Left ventricle myocardium inferior (tissue), 1 donor: Measurements from ENCODE around the gene WNT5A. TPM values are rescaled to one million over a fixed set of nuclear protein-coding genes. Genes with fewer than 3 reads are reported as not detected.

Experiments used
- DNase-seq: peaks from one replicate; pipeline ENCODE4 v3.0.0-alpha.2; 2020
- H3K27ac ChIP-seq: fragments of 200-600 bp; replicated peaks from 2 replicates; pipeline ENCODE4 v1.8.0; 2021
- H3K27me3 ChIP-seq: fragments of 200-600 bp; 2 replicates; pipeline ENCODE4 v1.8.0; 2021; ENCODE audit warnings: low read depth
- H3K36me3 ChIP-seq: fragments of 200-600 bp; 2 replicates; pipeline ENCODE4 v1.8.0; 2021
- H3K4me1 ChIP-seq: fragments of 200-600 bp; 2 replicates; pipeline ENCODE4 v1.8.0; 2021
- H3K4me3 ChIP-seq: fragments of 200-600 bp; 2 replicates; pipeline ENCODE4 v1.8.0; 2021; ENCODE audit warnings: mild to moderate bottlenecking, moderate library complexity
- H3K9me3 ChIP-seq: fragments of 200-600 bp; replicated peaks from 2 replicates; pipeline ENCODE4 v1.8.0; 2021
- CTCF ChIP-seq: fragments of 200-600 bp; IDR thresholded peaks from 2 replicates; pipeline ENCODE4 v1.8.0; 2021; ENCODE audit warnings: antibody characterized with exemption, mild to moderate bottlenecking, borderline replicate concordance
- intact Hi-C: fragments of 100-400 bp; cut with micrococcal nuclease; formaldehyde crosslinking; loops from one replicate; pipeline ENCODE4 v1.11.0; 2022
- total RNA-seq: library from RNA; stranded (reverse); fragmentation: NEBNext Ultra II Directional; extraction: Animal tissue kit (Norgen Biotek cat#: 25700); gene quantifications from one replicate; pipeline ENCODE4 v1.2.1, GENCODE V29; 2021
- donor health status: DM: no; HTN: yes; CAD: no; lungs with severe emphysema.

The WNT5A gene
- total RNA-seq, 1 donor from 2014 or later, result 3.8 TPM

- H3K9me3 ChIP-seq, result no peaks in the 10 kb centered on the region
- H3K27me3 ChIP-seq, result no peaks in the 10 kb centered on the region
- intact Hi-C loops, result no loop called here
- no peak for TF ChIP-seq CTCF
- no peaks in the 10 kb centered on the region for H3K36me3 ChIP-seq
- H3K27ac ChIP-seq, result no peak overlapping the region
- DNase-seq, result no peak
- H3K4me1 ChIP-seq, result peaks cover 5% of the 10 kb centered on the region
- H3K4me3 ChIP-seq, result no peak overlapping the region
Observed at GRCh38 chr3:55467099-55467498, 20.0 kb downstream of the WNT5A start.

GRCh38 chr3:55466526-55466925 is 20.6 kb downstream of the WNT5A start:
- H3K27me3 ChIP-seq, result no peaks in the 10 kb centered on the region
- DNase-seq, result no peak
- TF ChIP-seq CTCF, result no peak
- no peak overlapping the region for H3K4me3 ChIP-seq
- no peaks in the 10 kb centered on the region for H3K9me3 ChIP-seq
- intact Hi-C loops, result no loop called here
- no peaks in the 10 kb centered on the region for H3K36me3 ChIP-seq
- no peaks in the 10 kb centered on the region for H3K4me1 ChIP-seq
- H3K27ac ChIP-seq, result no peak overlapping the region

GRCh38 chr3:55461896-55462295 is 25.2 kb downstream of the WNT5A start:
- intact Hi-C loops, result no loop called here

GRCh38 chr3:55459838-55460237 is 27.3 kb downstream of the WNT5A start:
- intact Hi-C loops, result no loop called here
- H3K27ac ChIP-seq, result no peak overlapping the region
- TF ChIP-seq CTCF, result no peak
- H3K36me3 ChIP-seq, result no peaks in the 10 kb centered on the region
- no peak overlapping the region for H3K4me3 ChIP-seq
- peaks cover 2% of the 10 kb centered on the region for H3K27me3 ChIP-seq
- no peaks in the 10 kb centered on the region for H3K9me3 ChIP-seq
- H3K4me1 ChIP-seq, result no peaks in the 10 kb centered on the region
- no peak for DNase-seq

More at GRCh38 chr3:55461896-55462295, 25.2 kb downstream of the WNT5A start:
- Histone ChIP-seq H3K27me3 (no peaks in the 10 kb centered on the region), H3K9me3 (no peaks in the 10 kb centered on the region), H3K27ac (no peak overlapping the region), H3K4me3 (no peak overlapping the region), H3K36me3 (no peaks in the 10 kb centered on the region), H3K4me1 (no peaks in the 10 kb centered on the region)
- no peak for TF ChIP-seq CTCF
- no peak for DNase-seq

GRCh38 chr3:55458181-55458790 is 28.8 kb downstream of the WNT5A start:
- no peak for DNase-seq
- intact Hi-C loops, result no loop called here
- TF ChIP-seq CTCF, result no peak
- H3K27me3 ChIP-seq, result peaks cover 5% of the 10 kb centered on the region
- H3K27ac ChIP-seq, result no peak overlapping the region
- no peak overlapping the region for H3K4me3 ChIP-seq
- H3K4me1 ChIP-seq, result no peaks in the 10 kb centered on the region
- H3K9me3 ChIP-seq, result no peaks in the 10 kb centered on the region
- no peaks in the 10 kb centered on the region for H3K36me3 ChIP-seq

GRCh38 chr3:55455915-55456314 is 31.2 kb downstream of the WNT5A start:
- Histone ChIP-seq H3K27me3 (peaks cover 24% of the 10 kb centered on the region), H3K36me3 (no peaks in the 10 kb centered on the region), H3K9me3 (no peaks in the 10 kb centered on the region), H3K4me3 (no peak overlapping the region), H3K4me1 (no peaks in the 10 kb centered on the region), H3K27ac (no peak overlapping the region)
- TF ChIP-seq CTCF, result no peak
- no peak for DNase-seq
- intact Hi-C loops, result no loop called here
